Calu3 (cell line): ENCODE results near the gene KIRREL3. TPM values are rescaled to one million over a fixed set of nuclear protein-coding genes. Genes with fewer than 3 reads are reported as not detected.
A peak's percentile ranks its signal among the peaks of the same experiment; 100 is the strongest.

Experiments used
- BruUV-seq: library from RNA; stranded (reverse); fragments of 400-500 nt; replicated peaks from 2 replicates; lab custom pipeline; 2021; lab: Mats Ljungman, UMichigan
- CTCF ChIA-PET: fragments of 300-600 bp; sonication (Branson Sonifier 250); formaldehyde crosslinking; loops from one replicate; lab custom pipeline; 2022; ENCODE audit warnings: antibody characterized with exemption; lab: Charles Lee
- DNase-seq: peaks from one replicate; pipeline ENCODE4 v3.0.0; 2022
- H3K27ac Mint-ChIP-seq: one replicate; pipeline ENCODE4 v1.8.0; 2022; ENCODE audit warnings: mixed read lengths; ENCODE audit not compliant: unreplicated experiment
- H3K27me3 Mint-ChIP-seq: one replicate; pipeline ENCODE4 v1.8.0; 2022; ENCODE audit warnings: mixed read lengths; ENCODE audit not compliant: unreplicated experiment
- H3K36me3 Mint-ChIP-seq: one replicate; pipeline ENCODE4 v1.8.0; 2022; ENCODE audit warnings: mild to moderate bottlenecking, moderate library complexity, mixed read lengths; ENCODE audit not compliant: insufficient read depth, unreplicated experiment
- H3K4me1 Mint-ChIP-seq: one replicate; pipeline ENCODE4 v1.8.0; 2022; ENCODE audit warnings: mild to moderate bottlenecking, low read depth, mixed read lengths; ENCODE audit not compliant: unreplicated experiment
- H3K4me3 Mint-ChIP-seq: one replicate; pipeline ENCODE4 v1.8.0; 2022; ENCODE audit warnings: mild to moderate bottlenecking, low read depth, moderate library complexity, mixed read lengths; ENCODE audit not compliant: unreplicated experiment
- H3K9me3 Mint-ChIP-seq: one replicate; pipeline ENCODE4 v1.8.0; 2022; ENCODE audit warnings: low read depth, mixed read lengths; ENCODE audit not compliant: unreplicated experiment
- CTCF ChIP-seq: fragments of 200-600 bp; IDR thresholded peaks from one replicate; pipeline ENCODE4 v1.8.0; 2022; ENCODE audit warnings: antibody characterized with exemption; ENCODE audit not compliant: unreplicated experiment
- intact Hi-C: fragments of 100-400 bp; cut with micrococcal nuclease; formaldehyde crosslinking; loops from one replicate; pipeline ENCODE4 v1.10.0; 2022; ENCODE audit not compliant: unreplicated experiment
- total RNA-seq: library from RNA; stranded (reverse); gene quantifications from 2 replicates; pipeline ENCODE4 v1.2.3, GENCODE V29; 2022

The KIRREL3 gene
- total RNA-seq, 1 experiment from 2014 or later = 0.26 TPM

GRCh38 chr11:126892756-126893155 lies 107.8 kb downstream of the KIRREL3 start:
- CTCF ChIA-PET = no interaction called here
- Mint-ChIP-seq H3K27me3 (no peaks in the 10 kb centered on the region), H3K4me1 (peaks cover 10% of the 10 kb centered on the region), H3K4me3 (no peak overlapping the region), H3K9me3 (peaks cover 8% of the 10 kb centered on the region), H3K36me3 (no peaks in the 10 kb centered on the region), H3K27ac (no peak overlapping the region)
- intact Hi-C loops = no loop called here
- TF ChIP-seq CTCF = no peak
- BruUV-seq = no TSS peak
- no peak for DNase-seq

GRCh38 chr11:126891556-126892217 lies 108.9 kb downstream of the KIRREL3 start:
- intact Hi-C loops = no loop called here
- no peak overlapping the region for H3K4me3 Mint-ChIP-seq
- BruUV-seq = no TSS peak
- peak; percentile 25 for DNase-seq
- peaks cover 5% of the 10 kb centered on the region for H3K9me3 Mint-ChIP-seq
- H3K27ac Mint-ChIP-seq = no peak overlapping the region
- H3K36me3 Mint-ChIP-seq = no peaks in the 10 kb centered on the region
- H3K4me1 Mint-ChIP-seq = peaks cover 10% of the 10 kb centered on the region
- TF ChIP-seq CTCF = no peak
- CTCF ChIA-PET = no interaction called here
- no peaks in the 10 kb centered on the region for H3K27me3 Mint-ChIP-seq

- BruUV-seq = no TSS peak
- no peak for TF ChIP-seq CTCF
- DNase-seq = no peak
- Mint-ChIP-seq H3K27me3 (no peaks in the 10 kb centered on the region), H3K36me3 (no peaks in the 10 kb centered on the region), H3K9me3 (no peaks in the 10 kb centered on the region), H3K4me3 (no peak overlapping the region), H3K4me1 (peaks cover 10% of the 10 kb centered on the region), H3K27ac (no peak overlapping the region)
- intact Hi-C loops = no loop called here
- CTCF ChIA-PET = no interaction called here
Observed at GRCh38 chr11:126890561-126890960, 110.0 kb downstream of the KIRREL3 start.

DNA sequence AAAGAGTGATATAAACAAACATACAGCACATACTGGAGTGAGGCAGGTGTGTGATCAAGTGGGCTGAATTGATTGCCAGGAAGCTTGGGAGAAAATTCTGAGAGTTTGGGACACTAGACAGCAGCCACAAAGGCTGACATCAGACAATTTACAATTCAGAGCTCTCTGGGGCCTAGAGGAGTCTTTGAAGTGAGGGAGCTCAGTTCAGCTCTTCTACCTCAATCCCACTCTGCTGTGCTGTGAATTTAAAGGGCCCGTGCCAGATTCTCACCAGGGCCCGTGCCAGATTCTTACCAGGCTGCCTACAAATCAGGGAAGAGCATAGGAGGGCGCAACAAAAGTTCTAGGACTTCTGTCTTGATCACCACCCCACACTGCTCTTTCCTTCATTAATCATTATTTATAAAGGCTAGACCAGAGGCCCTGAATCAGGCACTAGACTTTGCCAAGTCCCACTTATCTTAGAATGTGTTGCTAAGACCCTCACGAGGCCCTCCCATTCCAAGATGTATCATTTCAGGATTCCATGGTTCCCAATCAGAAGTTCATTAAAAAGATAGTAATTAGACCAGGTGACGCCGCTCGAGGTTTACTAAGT lies 112.4 kb downstream of the KIRREL3 start:
- CTCF ChIA-PET = no interaction called here
- Mint-ChIP-seq H3K4me1 (peaks cover 10% of the 10 kb centered on the region), H3K36me3 (no peaks in the 10 kb centered on the region), H3K27ac (no peak overlapping the region), H3K9me3 (no peaks in the 10 kb centered on the region), H3K27me3 (no peaks in the 10 kb centered on the region), H3K4me3 (no peak overlapping the region)
- no peak for TF ChIP-seq CTCF
- intact Hi-C loops = no loop called here
- no peak for DNase-seq
- BruUV-seq = no TSS peak
